ENCODE results near the gene ASB2.
A peak's percentile ranks its signal among the peaks of the same experiment; 100 is the strongest.

ASB2 gene

DNA sequence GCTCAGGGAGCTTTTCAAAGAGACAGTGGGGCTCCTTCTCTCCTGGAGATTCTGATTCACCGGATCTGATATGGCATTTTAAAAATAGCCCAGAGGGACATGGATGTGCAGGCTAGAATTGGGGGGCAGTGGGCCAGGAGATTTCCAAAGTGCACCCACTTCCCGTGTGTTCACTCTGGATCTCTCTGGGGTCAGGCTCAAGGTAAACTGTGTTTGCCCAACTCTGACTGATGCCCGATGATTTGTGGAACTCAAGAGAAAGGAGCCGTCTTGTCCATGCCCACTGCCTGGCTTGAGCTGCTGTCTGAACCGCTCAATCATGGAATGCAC is 31.3 kb downstream of the ASB2 start:
- DNase-seq: no peak

DNA sequence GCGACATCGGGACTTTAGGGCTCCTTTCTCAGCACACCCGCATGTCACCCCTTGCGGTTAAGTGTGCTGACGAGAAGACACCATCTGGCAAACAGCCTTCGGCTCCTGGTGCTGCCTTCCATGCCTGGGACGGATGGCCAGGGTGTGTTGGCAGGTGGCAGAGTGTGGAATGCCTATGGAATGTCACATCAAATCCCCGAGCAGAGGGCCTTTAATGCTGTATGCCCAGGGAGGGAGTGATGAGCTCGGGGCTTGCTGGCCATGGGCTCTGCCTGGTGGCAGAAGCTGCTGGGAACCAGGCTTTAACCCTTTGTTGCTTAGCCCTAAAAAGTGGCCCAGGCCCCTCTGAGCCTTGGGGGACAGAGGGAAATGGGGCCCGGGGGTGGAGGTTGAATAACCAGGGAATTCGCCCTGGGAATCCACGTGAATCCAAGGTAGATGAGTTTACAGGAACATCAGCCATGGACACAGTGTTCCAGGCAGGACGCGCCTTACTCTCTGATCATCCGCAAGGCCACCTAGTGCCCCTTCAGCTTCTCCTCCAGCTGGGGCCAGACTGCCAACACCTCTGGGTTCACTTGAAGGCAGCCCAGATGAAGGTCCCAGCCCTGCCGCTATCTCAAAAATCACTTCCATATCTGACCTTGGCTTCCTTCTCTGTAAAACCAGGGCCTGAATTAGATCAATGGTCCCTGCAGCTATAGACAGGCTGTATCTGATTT is 31.9 kb downstream of the ASB2 start:
- peak; percentile 20 for DNase-seq

DNA sequence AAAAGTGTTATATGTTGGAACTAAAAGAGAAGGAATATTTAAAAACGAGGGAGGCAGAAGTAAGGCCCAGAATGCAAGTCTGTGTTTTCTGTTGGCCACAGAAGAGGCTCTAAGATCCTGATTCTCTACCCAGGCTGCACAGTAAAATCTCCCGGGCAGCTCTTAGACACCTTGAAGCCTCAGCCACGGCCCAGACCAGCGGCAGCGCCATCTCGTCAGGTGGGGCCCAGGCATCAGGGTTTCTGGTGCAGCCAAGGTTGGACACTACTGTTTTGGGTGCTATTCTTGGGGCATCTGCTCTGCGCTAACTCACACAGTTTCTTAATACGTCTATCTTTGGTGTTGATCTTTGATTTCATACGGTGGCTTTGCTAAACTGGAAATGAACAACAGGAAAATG is 32.4 kb downstream of the ASB2 start:
- no peak for DNase-seq

DNA sequence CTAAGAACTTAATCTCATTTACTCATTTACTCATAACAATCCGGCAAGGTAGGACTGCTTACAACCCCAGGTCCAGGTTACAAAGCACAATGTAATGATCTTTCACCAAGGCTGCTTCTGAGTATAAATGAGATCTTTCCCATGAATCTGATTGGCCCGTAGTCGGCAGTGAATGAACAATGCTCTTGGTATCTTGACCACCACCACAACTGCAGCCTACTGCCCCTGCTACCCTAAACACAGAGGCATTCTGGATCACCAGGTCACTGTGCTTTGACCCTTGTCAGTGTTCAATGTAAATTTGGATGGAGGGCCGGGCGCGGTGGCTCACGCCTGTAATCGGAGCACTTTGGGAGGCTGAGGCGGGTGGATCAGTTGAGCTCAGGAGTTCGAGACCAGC is 33.3 kb downstream of the ASB2 start:
- DNase-seq: peak; percentile 75

DNA sequence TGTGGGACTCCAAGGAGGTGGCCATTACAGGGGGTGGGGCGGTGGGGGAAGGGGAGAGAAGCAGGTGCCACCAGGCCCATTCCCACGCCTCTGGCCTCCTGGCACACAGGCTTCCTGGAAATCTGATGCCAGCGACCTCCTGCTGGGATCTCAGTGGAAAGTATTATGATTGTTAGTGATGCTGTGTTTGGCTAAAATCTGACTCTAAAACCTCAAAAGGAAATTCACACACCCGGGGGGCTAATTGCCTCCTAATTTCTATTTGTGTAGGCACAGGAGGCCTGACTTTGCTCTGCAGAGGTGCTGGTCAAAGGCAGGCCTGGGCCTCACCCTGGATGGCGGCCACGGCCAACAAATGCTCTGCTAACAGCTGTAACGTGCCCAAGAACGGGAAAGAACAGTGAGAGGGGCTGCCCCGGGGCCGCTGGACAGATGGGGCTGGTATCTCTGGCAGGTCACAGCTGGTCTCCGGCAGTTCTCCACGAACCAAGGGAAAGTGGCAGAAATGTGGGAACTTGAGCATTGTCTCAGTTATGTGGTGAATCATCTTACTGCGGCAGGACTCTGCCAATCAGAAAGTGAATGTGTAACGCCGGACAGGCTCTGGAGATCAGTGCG is 35.0 kb downstream of the ASB2 start:
- no peak for DNase-seq

DNA sequence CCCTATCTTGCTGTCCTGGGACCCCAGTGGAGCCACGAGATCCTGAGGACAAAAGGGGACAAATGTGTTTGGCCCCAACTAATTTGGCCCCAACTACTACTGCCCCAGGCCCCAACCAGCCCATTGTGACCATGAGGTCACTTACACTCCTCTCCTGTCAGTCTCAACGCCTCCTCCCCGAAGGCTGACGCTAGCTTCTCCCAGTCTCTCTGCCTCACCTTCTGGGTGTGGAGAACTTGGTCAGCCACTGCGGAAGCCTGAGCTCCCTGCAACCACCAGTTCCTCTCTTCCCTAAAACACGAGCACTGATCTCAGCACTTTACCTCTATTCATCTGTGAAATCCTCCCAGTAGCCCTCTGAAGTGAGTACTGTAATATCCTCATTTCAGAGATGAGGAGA is 35.9 kb downstream of the ASB2 start:
- DNase-seq: peak; percentile 2

DNA sequence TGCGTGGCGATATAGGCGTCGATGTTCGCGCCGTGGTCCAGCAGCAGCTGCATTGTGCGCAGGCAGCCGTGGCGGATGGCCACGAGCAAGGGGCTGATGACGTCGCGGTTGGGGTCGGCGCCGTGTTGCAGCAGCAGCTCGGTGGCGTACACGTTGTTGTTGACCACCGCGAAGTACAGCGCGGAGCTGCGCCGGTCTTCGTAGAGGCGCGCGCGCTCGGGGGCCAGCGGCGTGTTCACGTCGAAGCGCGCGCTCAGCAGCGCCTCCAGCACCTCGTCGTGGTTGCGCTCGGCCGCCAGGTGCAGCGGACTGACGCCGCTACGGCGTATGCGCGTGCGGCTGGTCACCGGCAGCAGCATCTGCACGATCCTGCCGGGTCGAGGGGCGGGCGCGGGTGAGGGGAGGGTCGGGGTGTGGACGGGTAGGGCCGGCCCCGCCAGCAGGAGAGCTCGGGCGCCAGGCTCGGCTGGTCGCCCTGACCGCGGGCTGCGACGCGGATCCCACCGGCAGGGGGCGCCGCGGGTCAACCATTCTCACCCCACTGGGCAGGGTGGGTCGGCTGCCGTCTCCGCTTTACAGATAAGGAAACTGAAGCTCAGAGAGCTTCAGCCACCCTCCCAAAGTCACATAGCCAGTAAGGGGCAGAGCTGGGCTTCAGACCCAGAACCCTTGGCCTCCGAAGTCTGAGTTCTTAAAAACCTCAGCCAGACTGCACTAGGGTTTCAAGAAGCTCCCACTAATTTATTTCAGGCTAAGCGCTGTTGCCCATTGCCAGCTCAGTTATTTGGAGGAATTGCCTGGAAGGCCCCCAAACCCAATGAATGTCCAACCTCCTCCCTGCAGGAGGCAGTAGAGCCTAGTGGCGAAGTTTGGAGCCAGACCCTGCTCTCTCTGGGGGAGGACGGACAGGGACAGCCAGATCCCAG is 36.8 kb downstream of the ASB2 start:
- DNase-seq: peak; percentile 86

DNA sequence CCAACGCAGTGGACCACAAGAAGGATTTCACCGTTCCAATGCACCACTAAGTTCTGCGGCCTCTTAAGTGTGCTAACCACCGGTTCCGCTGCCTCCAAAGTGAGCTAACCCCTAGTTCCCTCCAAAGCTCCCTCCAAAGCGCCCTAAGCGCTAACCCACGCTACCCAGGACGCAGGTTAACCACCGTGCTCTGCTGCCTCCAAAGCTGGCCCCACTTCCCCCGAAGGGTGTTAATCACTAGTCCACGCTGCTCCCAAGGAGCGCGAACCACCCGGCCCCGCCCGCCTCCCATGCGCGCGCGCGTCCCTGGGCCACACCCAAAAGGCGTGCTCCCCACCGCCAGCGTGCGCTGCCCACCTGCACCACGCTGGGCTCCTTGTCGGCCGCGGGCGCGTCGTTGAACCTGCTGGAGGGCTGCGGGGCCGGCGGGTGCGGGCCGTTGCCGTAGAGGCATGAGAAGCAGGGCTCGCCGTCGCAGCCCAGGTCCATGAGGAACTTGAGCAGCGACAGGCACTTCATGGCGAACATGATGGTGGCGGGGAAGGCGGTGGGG is 37.5 kb downstream of the ASB2 start:
- peak; percentile 35 for DNase-seq

DNA sequence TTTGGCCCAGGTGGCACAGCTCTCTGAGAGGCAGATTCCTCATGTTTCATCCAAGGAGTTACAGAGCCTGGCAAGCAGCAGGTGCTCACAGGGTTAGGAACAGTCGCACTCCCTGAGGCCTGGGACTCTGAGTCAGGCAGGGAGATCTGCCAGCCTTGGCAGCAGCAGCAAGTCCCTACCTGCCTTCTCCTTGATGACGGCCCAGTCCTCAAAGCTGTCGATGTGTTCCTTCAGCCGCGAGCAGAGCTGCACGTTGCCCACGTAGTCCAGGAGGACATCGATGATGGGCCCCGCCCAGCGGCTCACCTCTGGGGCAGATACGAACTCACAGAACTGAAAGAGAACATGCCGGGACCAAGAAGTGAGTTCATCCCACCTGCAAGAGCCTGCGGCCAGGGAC is 38.9 kb downstream of the ASB2 start:
- no peak for DNase-seq

DNA sequence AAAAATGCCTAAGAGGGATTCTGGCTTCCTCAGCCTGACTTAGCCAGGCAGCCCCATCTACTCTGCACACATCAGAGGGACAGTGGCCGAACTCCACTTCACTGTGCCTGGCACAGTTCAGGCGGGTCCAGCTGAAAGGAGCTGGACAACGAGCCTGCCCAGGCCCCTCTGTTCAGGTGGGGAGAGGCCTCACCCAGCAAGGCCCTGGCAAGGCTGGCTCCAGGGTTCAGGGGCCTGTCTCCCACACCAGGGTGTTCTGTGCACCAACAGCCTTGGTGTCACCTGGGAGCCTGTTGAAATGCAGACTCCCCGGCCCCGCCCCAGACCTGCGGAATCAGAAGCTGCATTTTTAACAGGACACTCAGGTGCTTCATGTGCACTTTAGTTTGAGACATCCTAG is 39.4 kb downstream of the ASB2 start:
- no peak for DNase-seq

DNA sequence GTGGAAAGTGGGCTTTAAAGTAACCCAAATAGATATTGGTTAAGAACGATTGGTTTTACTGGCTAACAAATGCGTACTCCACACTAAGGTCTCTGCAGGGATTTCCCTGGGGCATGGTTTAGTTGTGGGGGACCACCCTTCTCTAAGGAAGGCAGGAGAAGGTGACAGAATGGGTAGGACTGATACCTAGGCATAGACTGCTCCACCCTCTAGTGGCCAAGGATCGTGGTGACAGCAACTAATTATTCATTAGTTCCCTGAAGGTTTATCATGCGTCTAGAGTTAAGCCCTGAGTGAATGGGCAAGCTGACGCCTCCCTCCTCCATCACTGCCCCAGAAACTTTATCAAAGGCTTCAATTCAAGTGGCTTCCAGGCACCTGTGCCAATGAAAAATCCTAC is 40.1 kb downstream of the ASB2 start:
- peak; percentile 86 for DNase-seq

DNA sequence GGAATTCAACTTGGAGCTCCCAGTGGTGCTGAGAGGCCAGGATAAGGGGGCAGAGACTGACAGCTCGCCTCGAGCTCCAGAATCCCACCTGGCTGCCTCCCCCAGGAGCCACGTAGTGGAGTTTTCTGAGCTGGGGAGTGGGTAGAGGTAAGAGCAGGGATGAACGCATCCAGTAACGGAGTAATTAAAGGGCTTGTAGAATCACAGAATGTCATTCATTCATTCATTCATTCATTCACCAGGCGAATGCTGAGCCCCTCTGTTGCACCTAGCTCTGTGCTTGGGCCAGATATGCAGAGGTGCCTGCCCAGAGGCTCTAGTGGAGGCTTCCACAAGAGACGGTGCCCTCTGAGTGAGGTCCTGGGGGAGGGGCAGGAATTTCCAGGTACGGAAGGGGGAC is 41.2 kb downstream of the ASB2 start:
- no peak for DNase-seq

DNA sequence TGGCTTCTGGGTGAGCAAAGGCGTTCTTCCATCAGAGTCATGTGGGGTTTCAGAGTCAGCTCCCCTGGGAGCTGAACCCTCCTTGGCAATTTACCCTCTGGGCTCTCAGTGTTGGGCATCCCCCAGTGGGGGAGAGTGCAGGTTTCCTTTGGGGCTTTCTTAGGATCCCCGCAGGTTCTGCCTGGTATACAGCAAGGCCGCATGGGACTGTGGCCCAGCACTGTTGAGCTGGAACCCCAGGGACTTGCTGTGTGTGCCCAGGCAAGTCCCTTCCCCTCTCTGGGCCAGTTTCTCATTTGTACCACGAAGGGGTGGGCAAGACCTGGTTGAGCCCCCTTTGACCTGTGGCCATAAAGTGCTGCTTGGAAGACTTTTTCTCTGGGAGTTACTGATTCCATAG is 43.7 kb downstream of the ASB2 start:
- DNase-seq: no peak

DNA sequence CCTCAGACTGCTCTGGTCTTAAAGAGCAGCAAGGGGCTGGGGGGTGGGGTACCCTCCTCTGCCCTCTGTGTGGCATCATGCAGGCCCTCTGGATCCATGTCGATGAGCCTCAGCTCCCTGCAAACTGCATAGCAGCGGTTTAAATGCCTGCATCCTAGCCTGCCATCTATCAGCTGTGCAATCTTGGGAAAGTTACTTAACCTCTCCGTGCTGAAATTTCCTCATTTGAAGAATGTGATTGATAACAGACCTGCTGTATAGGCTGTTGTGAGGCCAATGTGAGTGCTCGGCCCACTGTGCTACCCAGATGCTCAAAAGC is 45.4 kb downstream of the ASB2 start:
- no peak for DNase-seq

DNA sequence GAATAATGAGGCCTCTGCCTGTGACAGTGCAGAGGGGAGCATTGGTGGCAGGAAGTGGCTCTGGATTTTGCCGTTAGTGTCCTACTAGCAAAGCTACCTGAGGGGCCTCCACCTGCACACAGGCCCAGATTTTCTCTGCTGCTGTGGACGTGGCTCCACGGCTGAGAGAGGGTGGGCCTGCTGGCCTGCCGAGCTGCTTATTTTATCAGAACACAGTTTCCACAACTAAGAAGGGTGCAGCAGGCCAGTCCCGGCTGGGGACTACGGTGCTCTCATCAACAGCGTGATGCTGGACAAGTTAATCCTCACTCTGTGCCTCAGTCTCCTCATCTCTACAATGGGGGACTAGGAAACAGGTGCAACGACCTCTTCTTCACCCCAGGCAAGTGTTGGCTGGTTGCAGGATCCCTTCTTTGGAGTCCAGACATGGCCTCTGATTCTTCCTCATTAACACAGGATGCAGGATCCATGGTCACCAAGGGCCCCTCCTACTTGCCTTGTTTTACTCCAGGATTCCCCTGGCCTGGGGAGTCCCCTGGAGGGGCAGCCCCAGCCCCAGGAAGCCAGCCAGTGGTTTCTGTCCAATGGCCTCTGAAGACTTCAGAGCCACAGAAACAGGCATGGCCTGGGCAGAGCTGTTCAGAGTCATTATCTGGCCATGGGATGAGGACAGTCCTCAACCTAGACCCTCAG is 45.9 kb downstream of the ASB2 start:
- DNase-seq: no peak

DNA sequence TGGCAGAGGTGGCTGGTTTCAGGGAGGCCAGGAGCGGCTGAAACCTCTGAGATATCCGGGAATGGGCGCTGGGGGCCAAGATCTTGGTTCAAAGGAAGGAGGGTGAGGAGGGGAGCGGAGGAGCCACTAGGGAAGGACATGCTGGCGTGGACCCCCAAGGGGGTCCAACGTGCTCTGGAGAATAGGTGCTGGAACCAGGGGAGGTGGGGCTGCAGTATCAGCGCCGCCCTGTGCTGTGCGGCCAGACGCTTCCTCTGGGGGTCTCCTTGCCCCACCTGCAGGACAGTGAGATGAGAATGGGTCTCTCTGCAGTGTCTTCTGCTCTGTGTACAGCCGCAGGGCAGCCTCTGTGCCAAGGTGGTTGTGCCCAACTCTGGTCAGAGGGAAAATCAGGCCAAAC is 46.7 kb downstream of the ASB2 start:
- DNase-seq: no peak

DNA sequence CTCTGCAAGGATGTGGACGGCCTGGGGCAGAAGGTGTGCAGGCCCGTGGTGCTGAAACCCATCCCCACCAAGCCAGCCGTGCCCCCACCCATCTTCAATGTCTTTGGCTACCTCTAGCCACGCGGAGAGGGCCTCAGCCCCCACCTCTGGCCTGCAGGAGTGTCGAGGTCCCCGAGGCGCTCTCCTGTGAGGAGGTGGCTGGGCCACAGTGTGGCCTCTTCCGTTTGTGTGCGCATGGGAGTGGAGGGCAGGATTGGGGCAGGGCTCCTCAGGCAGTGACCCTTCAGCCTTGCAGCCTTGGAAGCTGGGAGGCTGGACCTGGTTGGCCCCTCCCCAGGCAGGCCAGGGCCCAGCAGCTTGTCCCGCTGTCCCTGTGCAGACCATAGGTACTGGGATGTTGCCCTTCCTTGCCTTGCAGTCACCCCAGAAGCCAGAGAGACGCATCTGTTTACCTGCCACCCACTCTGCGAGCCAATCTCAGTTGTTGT is 47.3 kb downstream of the ASB2 start:
- DNase-seq: no peak

DNA sequence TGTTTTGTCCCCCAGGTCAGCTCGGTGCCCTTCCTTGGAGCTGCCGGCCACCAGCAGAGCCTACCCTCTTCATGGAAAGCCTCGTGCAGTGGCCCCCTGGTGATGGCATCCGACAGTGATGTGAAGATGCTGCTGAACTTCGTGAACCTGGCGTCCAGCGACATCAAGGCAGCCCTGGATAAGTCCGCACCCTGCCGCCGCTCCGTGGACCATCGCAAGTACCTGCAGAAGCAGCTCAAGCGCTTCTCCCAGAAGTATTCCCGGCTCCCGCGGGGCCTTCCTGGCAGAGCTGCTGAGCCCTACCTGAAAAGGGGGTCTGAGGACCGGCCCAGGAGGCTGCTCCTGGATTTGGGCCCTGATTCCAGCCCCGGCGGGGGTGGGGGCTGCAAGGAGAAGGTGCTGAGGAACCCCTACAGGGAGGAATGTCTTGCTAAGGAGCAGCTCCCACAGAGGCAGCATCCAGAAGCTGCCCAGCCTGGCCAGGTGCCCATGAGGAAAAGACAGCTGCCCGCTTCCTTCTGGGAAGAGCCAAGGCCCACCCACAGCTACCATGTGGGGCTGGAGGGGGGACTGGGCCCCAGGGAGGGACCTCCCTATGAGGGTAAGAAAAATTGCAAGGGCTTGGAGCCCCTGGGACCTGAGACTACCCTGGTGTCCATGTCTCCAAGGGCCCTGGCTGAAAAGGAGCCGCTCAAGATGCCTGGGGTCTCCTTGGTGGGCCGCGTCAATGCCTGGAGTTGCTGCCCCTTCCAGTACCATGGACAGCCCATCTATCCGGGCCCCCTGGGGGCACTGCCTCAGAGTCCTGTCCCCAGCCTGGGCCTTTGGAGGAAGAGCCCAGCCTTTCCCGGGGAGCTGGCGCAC is 48.0 kb downstream of the ASB2 start:
- DNase-seq: no peak

DNA sequence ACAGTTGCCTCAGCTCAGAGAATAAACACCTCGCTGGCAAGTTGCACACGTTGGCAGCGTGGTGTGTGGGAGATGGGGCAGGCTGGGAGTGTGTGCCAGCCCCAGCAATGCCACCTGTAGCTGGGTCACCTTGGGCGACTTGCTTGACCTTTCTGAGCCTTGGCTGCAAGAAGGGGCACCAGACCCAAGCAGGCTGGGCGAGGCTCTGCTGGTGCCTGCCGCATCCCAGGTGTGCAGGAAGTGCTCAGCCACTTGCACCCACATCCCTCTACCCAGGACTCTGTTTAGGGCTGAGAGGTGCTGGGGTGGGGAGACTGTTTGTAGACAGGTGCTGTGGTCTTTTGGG is 48.6 kb downstream of the ASB2 start:
- no peak for DNase-seq

DNA sequence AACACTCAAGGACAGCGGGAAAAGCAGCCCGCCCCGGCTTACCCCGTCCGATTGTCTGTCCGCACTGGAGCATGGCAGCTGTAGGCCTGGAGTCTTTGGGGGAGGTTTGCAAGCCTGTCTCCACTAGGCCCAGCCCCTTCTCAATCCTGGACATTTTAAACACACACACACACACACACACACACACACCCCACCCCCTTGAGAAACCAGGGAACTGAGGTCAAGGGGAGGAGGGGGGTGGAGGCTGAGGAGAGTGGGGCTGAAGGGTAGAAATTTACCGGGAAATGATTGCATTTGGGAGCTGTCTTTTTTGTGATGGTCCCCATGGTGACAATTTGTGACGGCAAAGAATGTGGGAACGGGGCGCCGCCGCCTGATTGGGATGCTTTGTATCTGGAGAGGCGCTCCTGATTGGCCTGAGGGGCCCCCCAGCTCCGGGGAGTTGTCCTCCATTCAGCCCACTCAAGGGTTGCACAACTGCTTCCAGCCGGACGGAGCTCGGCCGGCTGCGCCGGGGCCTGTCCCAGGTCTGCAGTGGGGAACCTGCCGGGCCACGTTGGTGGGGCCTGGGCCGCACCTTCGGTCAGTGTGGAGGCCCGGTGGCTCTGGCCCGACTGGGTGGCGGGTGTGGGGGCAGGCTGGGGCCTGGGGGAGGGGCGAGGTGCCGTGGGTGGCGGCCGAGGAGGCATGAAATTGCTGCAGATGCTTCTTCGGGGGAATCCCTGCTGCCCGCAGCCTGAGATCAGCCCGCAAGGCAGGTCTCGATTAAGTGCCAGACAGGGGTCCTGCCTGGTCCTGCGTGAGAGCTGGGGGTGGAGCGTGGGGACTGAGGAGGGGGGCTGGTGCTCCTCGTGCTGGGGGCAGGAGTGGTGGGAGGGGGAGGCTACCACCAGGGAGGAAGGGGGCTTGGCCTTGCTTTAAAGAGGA is 49.2 kb downstream of the ASB2 start, which contains the start of gene FAM181A:
Gene FAM181A, plus strand, starts transcription at position 472 of the 927 bp plus-strand sequence. CDS start 942 bp downstream, outside the sequence.
- DNase-seq: no peak

All from NCI-H82 (cell line).